ENCODE results near the gene PDE4B.

Gene PDE4B

DNA sequence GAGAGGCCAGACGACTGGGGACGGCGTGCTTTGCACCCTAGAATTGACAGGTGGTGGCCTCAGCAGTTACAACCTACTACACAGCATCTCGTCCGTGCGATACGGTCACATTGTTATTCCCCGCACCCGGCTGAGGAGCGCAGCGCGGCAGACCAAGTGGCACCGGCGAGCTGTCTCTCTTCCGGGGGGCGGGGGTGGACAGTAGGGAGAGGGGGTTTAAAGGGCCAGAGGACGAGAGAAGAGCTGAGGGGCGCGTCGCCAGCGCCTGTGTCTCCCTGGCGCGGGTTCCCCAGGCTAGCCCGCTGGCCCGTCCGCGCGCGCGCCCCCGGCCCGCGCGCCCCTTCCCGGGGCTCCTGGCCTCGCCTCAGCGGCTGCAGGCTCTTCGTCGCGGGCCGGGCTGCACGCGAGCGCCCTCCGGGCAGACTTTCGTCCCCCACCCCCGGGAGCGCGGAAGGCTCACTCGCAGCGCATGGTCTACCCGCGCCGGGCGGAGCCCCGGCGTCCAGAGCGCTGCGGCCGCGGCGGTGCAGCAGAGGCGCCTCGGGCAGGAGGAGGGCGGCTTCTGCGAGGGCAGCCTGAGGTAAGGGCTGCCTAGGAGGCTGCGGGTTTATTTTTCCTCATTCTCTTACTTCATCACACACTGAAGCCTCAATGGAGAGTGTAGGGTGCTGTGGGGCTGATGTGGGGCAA lies at the start of gene PDE4B:
Gene PDE4B (plus strand): TSS at position 227 of the 690 bp plus-strand sequence.
- no peaks in the 10 kb centered on the region for H3K36me3 ChIP-seq (ENCODE audit: control insufficient read depth, insufficient read depth, low read length)
- no peak within 1 kb of the TSS for H3K4me3 ChIP-seq (ENCODE audit: low read length)
- H3K4me1 ChIP-seq (ENCODE audit: control insufficient read depth, insufficient read depth, low read length): no peaks in the 10 kb centered on the region
- H3K27ac ChIP-seq (ENCODE audit: low read depth, low read length): no peak within 1 kb of the TSS
- no peak within 1 kb of the TSS for H3K9ac ChIP-seq (ENCODE audit: low read length)
- H3K27me3 ChIP-seq (ENCODE audit: control insufficient read depth, insufficient read depth, low read length): no peaks in the 10 kb centered on the region

DNA sequence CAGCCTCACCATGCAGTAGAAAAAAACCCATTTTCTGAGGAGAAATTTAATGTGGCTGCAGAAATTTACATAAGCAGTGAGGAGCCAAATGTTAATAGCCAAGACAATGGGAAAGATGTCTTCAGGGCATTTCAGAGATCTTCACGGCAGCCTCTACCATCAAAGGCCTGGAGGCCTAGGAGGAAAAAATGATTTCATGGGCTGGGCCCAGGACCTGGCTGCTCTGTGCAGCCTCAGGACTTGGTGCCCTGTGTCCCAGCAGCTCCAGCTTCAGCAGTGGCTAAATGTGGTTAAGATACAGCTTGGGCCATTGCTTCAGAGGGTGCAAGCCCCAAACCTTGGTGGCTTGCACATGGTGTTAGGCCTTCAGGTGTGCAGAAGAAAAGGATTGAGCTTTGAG lies 48.0 kb upstream of the PDE4B start:
- no peak overlapping the region for H3K9ac ChIP-seq (ENCODE audit: low read length)
- no peak overlapping the region for H3K4me3 ChIP-seq (ENCODE audit: low read length)
- no peaks in the 10 kb centered on the region for H3K4me1 ChIP-seq (ENCODE audit: control insufficient read depth, insufficient read depth, low read length)
- no peak overlapping the region for H3K27ac ChIP-seq (ENCODE audit: low read depth, low read length)
- no peaks in the 10 kb centered on the region for H3K27me3 ChIP-seq (ENCODE audit: control insufficient read depth, insufficient read depth, low read length)
- H3K36me3 ChIP-seq (ENCODE audit: control insufficient read depth, insufficient read depth, low read length): no peaks in the 10 kb centered on the region

DNA sequence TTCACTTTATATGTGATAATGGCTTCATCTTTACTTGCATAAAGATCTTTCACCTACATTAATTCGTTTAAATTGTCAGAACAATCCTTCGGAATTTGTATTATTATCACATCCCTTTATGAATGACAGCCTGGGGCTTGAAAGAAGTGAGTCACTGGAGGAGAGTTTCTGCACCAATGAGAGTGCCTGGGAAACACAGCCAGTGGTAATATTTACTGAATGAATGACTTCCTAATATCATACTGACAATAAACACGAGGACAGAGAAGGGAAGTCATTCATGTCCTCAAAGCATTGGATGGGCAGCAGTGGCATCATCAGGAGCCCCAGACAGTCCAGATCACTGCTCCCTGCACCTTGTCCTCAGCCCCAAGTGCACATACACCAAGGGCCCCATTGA lies 40.7 kb upstream of the PDE4B start:
- no peak overlapping the region for H3K4me3 ChIP-seq (ENCODE audit: low read length)
- no peaks in the 10 kb centered on the region for H3K27me3 ChIP-seq (ENCODE audit: control insufficient read depth, insufficient read depth, low read length)
- H3K27ac ChIP-seq (ENCODE audit: low read depth, low read length): no peak overlapping the region
- no peaks in the 10 kb centered on the region for H3K36me3 ChIP-seq (ENCODE audit: control insufficient read depth, insufficient read depth, low read length)
- no peaks in the 10 kb centered on the region for H3K4me1 ChIP-seq (ENCODE audit: control insufficient read depth, insufficient read depth, low read length)
- no peak overlapping the region for H3K9ac ChIP-seq (ENCODE audit: low read length)

GRCh38 chr1:65756616-65757015 lies 36.1 kb upstream of the PDE4B start:
- Histone ChIP-seq H3K36me3 (ENCODE audit: control insufficient read depth, insufficient read depth, low read length) (no peaks in the 10 kb centered on the region), H3K9ac (ENCODE audit: low read length) (no peak overlapping the region), H3K4me1 (ENCODE audit: control insufficient read depth, insufficient read depth, low read length) (no peaks in the 10 kb centered on the region), H3K27ac (ENCODE audit: low read depth, low read length) (no peak overlapping the region), H3K4me3 (ENCODE audit: low read length) (no peak overlapping the region), H3K27me3 (ENCODE audit: control insufficient read depth, insufficient read depth, low read length) (no peaks in the 10 kb centered on the region)

DNA sequence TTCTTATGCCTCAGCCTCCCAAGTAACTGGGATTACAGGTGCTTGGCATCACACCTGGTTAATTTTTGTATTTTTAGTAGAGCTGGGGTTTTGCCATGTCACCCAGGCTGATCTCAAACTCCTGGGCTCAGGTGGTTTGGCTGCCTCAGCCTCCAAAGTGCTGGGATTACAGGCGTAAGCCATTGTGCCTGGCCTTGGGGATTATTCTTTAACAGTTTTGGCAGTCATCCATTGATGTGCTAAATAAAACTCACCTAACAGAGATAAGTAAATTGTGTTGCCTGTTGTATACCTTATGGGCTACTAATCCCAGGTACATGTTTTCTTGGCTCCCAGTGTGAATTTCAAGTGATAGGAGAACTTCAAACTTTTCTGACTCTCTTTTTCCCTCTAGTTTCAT lies 35.2 kb upstream of the PDE4B start:
- H3K9ac ChIP-seq (ENCODE audit: low read length): no peak overlapping the region
- H3K36me3 ChIP-seq (ENCODE audit: control insufficient read depth, insufficient read depth, low read length): no peaks in the 10 kb centered on the region
- H3K4me3 ChIP-seq (ENCODE audit: low read length): no peak overlapping the region
- no peak overlapping the region for H3K27ac ChIP-seq (ENCODE audit: low read depth, low read length)
- H3K4me1 ChIP-seq (ENCODE audit: control insufficient read depth, insufficient read depth, low read length): no peaks in the 10 kb centered on the region
- no peaks in the 10 kb centered on the region for H3K27me3 ChIP-seq (ENCODE audit: control insufficient read depth, insufficient read depth, low read length)

DNA sequence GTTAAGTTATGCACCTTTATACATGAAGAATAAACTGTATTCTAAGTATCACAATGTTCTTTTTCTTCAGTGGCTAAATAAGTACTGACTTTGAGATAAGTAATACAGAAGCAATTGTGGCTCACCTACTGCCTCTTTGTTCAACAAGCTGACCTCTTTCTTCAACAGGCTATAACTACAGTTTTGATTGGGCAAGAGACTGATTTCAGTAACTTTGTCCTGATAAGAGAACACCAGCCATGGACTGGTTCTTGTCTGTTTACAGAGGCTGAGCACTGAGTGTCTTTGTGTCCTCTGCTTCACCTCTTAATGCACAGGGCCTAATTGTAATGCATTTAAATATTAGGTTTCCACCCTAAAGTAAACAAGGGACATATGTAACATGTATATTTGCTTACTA lies 34.6 kb upstream of the PDE4B start:
- no peaks in the 10 kb centered on the region for H3K27me3 ChIP-seq (ENCODE audit: control insufficient read depth, insufficient read depth, low read length)
- H3K4me3 ChIP-seq (ENCODE audit: low read length): no peak overlapping the region
- no peak overlapping the region for H3K27ac ChIP-seq (ENCODE audit: low read depth, low read length)
- H3K4me1 ChIP-seq (ENCODE audit: control insufficient read depth, insufficient read depth, low read length): no peaks in the 10 kb centered on the region
- no peak overlapping the region for H3K9ac ChIP-seq (ENCODE audit: low read length)
- H3K36me3 ChIP-seq (ENCODE audit: control insufficient read depth, insufficient read depth, low read length): no peaks in the 10 kb centered on the region

DNA sequence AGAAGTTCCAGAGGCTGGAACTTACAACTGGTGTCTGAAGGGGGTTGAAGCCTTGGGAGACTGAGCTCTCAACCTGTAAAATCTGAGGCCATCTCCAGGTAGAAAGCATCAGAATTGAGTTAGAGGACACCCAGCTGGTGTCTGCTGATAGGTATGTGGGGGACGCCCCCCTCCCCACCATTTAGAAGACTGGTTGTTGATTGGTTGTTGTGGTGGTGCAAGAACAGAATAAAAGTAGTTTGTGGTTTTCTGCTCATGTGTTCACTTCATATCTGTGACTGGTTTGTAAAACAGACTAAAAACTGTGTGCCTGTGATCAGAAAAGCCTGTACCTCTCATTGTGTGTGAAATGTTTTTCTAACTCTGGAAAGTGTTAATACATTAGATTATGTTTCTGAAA lies 33.2 kb upstream of the PDE4B start:
- Histone ChIP-seq H3K9ac (ENCODE audit: low read length) (no peak overlapping the region), H3K36me3 (ENCODE audit: control insufficient read depth, insufficient read depth, low read length) (no peaks in the 10 kb centered on the region), H3K27ac (ENCODE audit: low read depth, low read length) (no peak overlapping the region), H3K4me3 (ENCODE audit: low read length) (no peak overlapping the region), H3K4me1 (ENCODE audit: control insufficient read depth, insufficient read depth, low read length) (no peaks in the 10 kb centered on the region), H3K27me3 (ENCODE audit: control insufficient read depth, insufficient read depth, low read length) (no peaks in the 10 kb centered on the region)

DNA sequence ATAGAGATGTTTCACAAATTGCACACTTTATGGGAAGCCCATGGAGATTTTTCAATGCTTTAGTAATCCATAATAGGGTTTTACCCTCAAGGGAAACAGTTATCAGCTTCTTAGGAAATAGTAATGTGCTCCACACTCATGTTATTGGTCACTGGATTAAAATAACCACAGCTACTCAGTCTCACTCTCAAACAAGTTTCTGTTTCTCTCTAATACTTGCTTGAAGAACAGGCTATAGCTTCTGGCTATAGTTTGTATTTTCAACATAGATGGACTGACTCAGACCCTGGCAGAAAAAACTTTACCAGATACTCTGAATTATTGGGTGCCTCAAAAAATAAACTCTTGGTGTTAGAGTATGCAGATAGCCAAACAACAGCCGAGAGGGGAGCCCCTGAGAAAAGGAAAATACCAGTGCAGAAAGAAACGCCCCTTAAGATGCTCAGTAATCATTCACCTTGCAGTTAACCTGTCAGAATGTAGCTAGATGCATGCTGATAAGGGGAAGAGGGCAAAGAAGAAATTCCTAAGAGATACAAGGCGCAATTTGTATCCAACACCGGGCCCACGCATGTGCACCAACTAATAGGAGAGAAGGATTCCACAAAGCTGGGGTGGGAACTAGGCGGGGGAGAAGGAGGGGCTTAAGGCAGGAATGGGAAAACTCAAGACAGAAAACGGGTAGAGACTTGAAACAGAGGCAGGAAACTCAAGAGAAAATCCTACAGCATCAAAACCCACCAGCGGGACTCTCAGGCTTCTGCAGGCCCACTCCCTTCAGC lies 30.4 kb upstream of the PDE4B start:
- no peak overlapping the region for H3K9ac ChIP-seq (ENCODE audit: low read length)
- H3K4me1 ChIP-seq (ENCODE audit: control insufficient read depth, insufficient read depth, low read length): no peaks in the 10 kb centered on the region
- H3K4me3 ChIP-seq (ENCODE audit: low read length): peak overlapping the region; percentile 15
- H3K36me3 ChIP-seq (ENCODE audit: control insufficient read depth, insufficient read depth, low read length): no peaks in the 10 kb centered on the region
- no peak overlapping the region for H3K27ac ChIP-seq (ENCODE audit: low read depth, low read length)
- H3K27me3 ChIP-seq (ENCODE audit: control insufficient read depth, insufficient read depth, low read length): no peaks in the 10 kb centered on the region

GRCh38 chr1:65764052-65764451 lies 28.6 kb upstream of the PDE4B start:
- H3K9ac ChIP-seq (ENCODE audit: low read length): no peak overlapping the region
- H3K4me3 ChIP-seq (ENCODE audit: low read length): no peak overlapping the region
- no peaks in the 10 kb centered on the region for H3K4me1 ChIP-seq (ENCODE audit: control insufficient read depth, insufficient read depth, low read length)
- no peak overlapping the region for H3K27ac ChIP-seq (ENCODE audit: low read depth, low read length)
- no peaks in the 10 kb centered on the region for H3K27me3 ChIP-seq (ENCODE audit: control insufficient read depth, insufficient read depth, low read length)
- H3K36me3 ChIP-seq (ENCODE audit: control insufficient read depth, insufficient read depth, low read length): no peaks in the 10 kb centered on the region

DNA sequence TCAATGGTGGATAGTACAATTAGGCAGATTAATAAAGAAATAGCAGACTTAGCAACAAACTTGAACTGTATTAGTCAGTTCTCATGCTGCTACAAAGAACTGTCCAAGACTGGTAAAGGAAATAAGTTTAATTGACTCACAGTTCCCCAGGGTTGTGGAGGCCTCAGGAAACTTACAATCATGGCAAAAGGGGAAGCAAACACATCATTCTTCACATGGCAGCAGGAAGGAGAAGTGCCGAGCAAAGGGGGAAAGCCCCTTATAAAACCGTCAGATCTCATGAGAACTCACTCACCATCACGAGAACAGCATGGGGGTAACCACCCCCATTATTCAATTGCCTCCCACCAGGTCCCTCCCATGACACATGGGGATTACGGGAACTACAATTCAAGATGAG lies 27.1 kb upstream of the PDE4B start:
- Histone ChIP-seq H3K27me3 (ENCODE audit: control insufficient read depth, insufficient read depth, low read length) (no peaks in the 10 kb centered on the region), H3K4me1 (ENCODE audit: control insufficient read depth, insufficient read depth, low read length) (no peaks in the 10 kb centered on the region), H3K4me3 (ENCODE audit: low read length) (no peak overlapping the region), H3K9ac (ENCODE audit: low read length) (no peak overlapping the region), H3K27ac (ENCODE audit: low read depth, low read length) (no peak overlapping the region), H3K36me3 (ENCODE audit: control insufficient read depth, insufficient read depth, low read length) (no peaks in the 10 kb centered on the region)

DNA sequence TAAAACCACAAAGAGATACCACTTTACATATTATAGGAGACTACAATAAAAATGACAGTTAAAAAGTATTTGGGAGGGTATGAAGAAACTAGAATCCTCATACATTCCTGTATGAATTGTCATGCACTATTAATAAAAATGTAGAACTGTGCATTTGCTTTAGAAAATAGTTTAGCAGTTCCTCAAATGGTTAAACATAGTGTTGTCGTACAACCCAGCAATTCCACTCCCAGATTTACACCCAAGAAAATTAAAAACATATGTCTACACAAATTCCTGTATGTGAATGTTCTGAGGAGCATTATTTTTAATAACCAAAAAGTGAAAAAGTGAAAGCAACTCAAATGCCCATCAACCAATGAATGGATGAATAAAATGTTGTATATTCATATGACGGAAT lies 23.1 kb upstream of the PDE4B start:
- Histone ChIP-seq H3K4me1 (ENCODE audit: control insufficient read depth, insufficient read depth, low read length) (no peaks in the 10 kb centered on the region), H3K27ac (ENCODE audit: low read depth, low read length) (no peak overlapping the region), H3K36me3 (ENCODE audit: control insufficient read depth, insufficient read depth, low read length) (no peaks in the 10 kb centered on the region), H3K27me3 (ENCODE audit: control insufficient read depth, insufficient read depth, low read length) (no peaks in the 10 kb centered on the region), H3K4me3 (ENCODE audit: low read length) (no peak overlapping the region), H3K9ac (ENCODE audit: low read length) (no peak overlapping the region)

- no peaks in the 10 kb centered on the region for H3K27me3 ChIP-seq (ENCODE audit: control insufficient read depth, insufficient read depth, low read length)
- no peak overlapping the region for H3K4me3 ChIP-seq (ENCODE audit: low read length)
- H3K4me1 ChIP-seq (ENCODE audit: control insufficient read depth, insufficient read depth, low read length): no peaks in the 10 kb centered on the region
- H3K27ac ChIP-seq (ENCODE audit: low read depth, low read length): no peak overlapping the region
- no peak overlapping the region for H3K9ac ChIP-seq (ENCODE audit: low read length)
- H3K36me3 ChIP-seq (ENCODE audit: control insufficient read depth, insufficient read depth, low read length): no peaks in the 10 kb centered on the region
Observed at GRCh38 chr1:65772607-65773006, 20.1 kb upstream of the PDE4B start.

All from rectal smooth muscle tissue (tissue), 1 donor.